Esophagus muscularis mucosa (tissue), 3 donors: Measurements from ENCODE around the gene GALNT7.

Source experiments
- CTCF ChIP-seq, 3 experiments: fragments of 200-600 bp in 2 of 3; fragments of 450-650 bp in 1 of 3; sonication (generic) in 2 of 3; IDR thresholded peaks; one replicate each; pipeline ENCODE4 v1.5.1; 2017 to 2019; ENCODE audit warnings: antibody characterized with exemption in 3 of 3, mild to moderate bottlenecking in 2 of 3, moderate library complexity in 1 of 3
- POLR2A ChIP-seq: fragments of 450-650 bp; IDR thresholded peaks from one replicate; pipeline ENCODE4 v1.6.1; 2017; ENCODE audit warnings: antibody characterized with exemption, moderate library complexity, mild to moderate bottlenecking, low read depth

GRCh38 chr4:173316060-173316459, 147.4 kb downstream of the GALNT7 start:
- TF ChIP-seq CTCF (IDR thresholded peaks at IDR 0.05) (no peak), POLR2A (no peak)
